HG03520 (cell line): ENCODE measurements around the gene DEPDC5.

ENCODE experiments used
- ATAC-seq: cut with Tn5 transposase; IDR thresholded peaks from one replicate; pipeline ENCODE4 v1.9.1; 2021; ENCODE audit warnings: mild to moderate bottlenecking, moderate library complexity; ENCODE audit not compliant: unreplicated experiment

Gene DEPDC5

GRCh38 chr22:31944700-31945442 lies 191.1 kb downstream of the DEPDC5 start:
- ATAC-seq: peak; percentile 25

GRCh38 chr22:31945443-31945855 lies 191.6 kb downstream of the DEPDC5 start:
- no peak for ATAC-seq

DNA sequence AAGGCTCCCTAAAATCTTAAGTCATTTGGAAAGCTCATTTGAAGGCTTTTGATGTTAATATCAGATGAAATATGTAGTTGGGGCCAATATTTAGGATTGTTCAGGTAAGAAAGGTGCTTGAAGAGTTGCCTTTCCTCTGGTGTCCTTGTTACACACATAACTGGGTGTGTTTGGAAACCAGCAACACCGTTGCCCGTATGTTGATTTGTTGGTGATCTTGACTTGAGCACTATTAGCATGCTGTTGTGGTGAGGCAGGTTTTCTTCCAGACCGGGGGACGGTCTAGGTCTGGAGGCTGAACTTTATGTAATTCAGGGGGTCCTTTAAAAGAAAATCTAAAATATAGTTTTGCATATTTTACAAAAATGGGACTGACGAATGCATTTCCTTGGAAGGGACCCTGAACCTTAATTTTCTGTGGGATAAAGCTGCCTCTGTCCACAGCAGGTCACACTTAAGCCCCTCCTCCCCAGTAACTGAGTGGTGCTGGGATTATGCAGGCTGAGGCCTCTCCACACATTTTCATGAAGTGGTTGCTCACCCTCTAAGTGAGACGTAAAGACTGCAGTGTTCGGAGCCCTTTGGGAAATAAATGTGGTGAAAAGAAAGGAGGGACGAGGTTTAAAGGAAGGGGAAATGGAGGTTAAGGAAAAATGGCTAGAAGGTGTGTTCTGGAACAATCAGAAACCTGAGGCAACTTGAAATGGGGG lies 192.3 kb downstream of the DEPDC5 start:
- no peak for ATAC-seq

- no peak for ATAC-seq
Measured at GRCh38 chr22:31947296-31947695, 193.5 kb downstream of the DEPDC5 start.

DNA sequence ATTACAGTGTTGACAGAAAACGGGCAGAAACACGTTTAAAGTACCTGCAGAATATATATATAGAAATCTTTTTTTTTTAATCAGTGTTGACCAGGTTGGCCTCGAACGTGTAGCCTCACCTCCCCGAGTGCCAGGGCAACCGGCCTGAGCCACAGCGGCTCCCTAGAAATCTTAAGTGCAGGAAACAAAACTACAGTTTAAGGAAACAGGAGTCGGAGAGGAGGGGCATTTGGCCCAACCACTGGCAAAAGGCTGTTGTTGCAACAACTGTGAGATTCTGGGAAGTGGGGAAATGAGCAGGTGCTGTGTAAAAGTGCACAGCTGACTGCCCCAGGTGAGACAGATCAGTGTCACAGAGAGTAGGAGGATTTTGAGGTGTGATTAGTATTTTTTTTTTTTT lies 194.2 kb downstream of the DEPDC5 start:
- no peak for ATAC-seq

DNA sequence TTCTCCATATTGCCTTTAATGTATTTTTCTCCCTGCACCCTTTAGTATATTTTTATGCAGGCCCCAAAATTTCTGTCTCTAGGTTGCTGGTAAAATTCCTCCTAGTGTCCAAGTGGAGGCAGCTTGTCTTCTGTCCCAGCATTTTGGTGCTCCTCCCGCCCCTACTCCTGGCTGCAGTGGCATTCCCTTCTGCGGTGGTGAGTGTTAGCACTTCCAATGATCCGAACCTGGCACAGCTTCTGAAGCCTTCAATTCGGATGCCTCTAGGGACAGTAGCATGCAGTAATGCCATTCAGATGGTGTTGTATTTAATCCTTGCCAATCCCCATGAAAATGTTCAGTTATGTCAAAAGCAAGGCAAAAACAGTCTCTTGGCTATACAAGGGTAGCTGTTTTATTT lies 196.4 kb downstream of the DEPDC5 start:
- no peak for ATAC-seq

DNA sequence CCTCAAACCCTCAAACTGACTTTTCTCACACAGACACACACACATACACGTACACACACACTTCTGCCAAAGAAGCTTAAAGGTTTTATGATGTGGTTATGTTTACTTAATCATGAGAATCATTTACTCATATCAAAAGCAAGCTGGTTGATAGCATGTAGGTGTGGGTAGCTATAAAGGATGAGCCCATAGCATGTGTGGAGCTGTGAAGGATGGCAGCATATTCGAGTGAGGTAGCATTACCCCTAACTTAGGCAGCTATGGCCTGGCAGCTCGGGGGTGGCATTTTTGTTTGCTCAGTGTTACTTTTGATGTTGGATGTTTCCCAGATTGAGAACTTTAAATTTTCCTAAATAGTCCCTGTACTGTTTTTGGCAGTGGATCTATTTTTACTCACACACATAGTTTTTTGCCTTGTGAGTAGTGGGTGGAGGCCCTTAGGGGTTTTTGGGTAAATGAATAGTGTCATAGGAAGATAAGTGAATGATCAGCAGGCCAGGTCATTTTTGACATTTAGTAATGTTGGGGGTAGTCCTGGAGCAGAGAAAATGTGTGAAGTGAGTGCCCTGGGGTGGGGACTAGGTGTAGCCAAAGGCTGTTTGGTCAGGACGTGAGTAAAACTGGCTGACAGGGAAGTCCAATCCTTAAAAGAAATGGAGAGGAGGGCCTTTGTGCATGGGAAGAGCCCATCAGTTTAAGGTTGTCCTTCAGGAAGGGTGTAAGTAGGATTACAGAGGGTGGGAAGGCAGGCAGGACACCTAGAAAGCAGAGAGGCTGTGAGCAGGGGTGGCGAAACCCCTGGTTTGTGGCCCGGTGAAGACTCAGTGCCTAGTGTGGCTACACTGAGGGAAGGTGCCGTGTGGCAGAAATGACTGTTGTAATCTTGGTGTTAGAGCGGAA lies 197.6 kb downstream of the DEPDC5 start:
- ATAC-seq: no peak

DNA sequence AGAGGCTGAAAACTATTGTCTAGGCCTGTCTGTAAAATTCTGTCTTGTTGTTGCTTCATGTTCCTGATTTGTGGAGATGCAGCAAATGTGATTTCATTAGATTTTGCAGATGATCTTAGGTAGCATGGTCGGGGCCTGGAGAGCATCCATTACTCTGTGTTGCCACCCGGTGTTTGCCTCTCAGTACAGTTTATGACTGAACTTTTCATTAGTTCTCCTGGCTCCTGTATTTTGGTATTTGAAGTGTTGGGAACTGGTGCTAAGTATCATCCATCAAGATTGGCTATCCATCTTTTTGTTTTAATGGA lies 198.2 kb downstream of the DEPDC5 start:
- ATAC-seq: no peak

DNA sequence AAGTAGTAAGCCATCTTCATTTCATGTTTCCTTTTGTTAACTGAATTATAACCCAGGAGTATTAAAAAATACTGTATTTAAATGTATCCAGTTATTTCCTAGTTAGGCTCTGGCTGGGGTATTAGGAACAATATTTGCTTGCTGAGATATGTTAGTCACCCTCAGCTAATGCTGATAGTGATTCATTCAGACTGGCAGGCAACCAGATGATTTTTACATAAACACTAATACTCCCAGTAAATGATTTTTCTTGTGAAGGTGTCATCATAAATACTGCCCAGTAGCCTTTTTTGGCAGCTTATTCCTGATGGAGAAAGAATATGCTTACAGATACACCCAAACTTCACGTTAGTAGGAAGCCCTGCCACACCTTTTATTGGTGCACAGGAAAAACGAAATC lies 198.7 kb downstream of the DEPDC5 start:
- no peak for ATAC-seq

- ATAC-seq: no peak
Measured at GRCh38 chr22:31953261-31953660, 199.4 kb downstream of the DEPDC5 start.

GRCh38 chr22:31954535-31955523 lies 201.0 kb downstream of the DEPDC5 start:
- no peak for ATAC-seq

- ATAC-seq: no peak
Measured at GRCh38 chr22:31956360-31956759, 202.5 kb downstream of the DEPDC5 start.
